Calu3 (cell line): ENCODE data around the gene PRKAR2B. TPM values are rescaled to one million over a fixed set of nuclear protein-coding genes. Genes with fewer than 3 reads are reported as not detected.
"Not testable (repeated sequence)": the region's sequence is repeated elsewhere in the genome, so short reads cannot be mapped to it uniquely, and the experiment has no call there.

ENCODE experiments used
- BruUV-seq: library from RNA; stranded (reverse); fragments of 400-500 nt; replicated peaks from 2 replicates; lab custom pipeline; 2021; lab: Mats Ljungman, UMichigan
- CTCF ChIA-PET: fragments of 300-600 bp; sonication (Branson Sonifier 250); formaldehyde crosslinking; loops from one replicate; lab custom pipeline; 2022; ENCODE audit warnings: antibody characterized with exemption; lab: Charles Lee
- DNase-seq: peaks from one replicate; pipeline ENCODE4 v3.0.0; 2022
- H3K27ac Mint-ChIP-seq: one replicate; pipeline ENCODE4 v1.8.0; 2022; ENCODE audit warnings: mixed read lengths; ENCODE audit not compliant: unreplicated experiment
- H3K27me3 Mint-ChIP-seq: one replicate; pipeline ENCODE4 v1.8.0; 2022; ENCODE audit warnings: mixed read lengths; ENCODE audit not compliant: unreplicated experiment
- H3K36me3 Mint-ChIP-seq: one replicate; pipeline ENCODE4 v1.8.0; 2022; ENCODE audit warnings: mild to moderate bottlenecking, moderate library complexity, mixed read lengths; ENCODE audit not compliant: insufficient read depth, unreplicated experiment
- H3K4me1 Mint-ChIP-seq: one replicate; pipeline ENCODE4 v1.8.0; 2022; ENCODE audit warnings: mild to moderate bottlenecking, low read depth, mixed read lengths; ENCODE audit not compliant: unreplicated experiment
- H3K4me3 Mint-ChIP-seq: one replicate; pipeline ENCODE4 v1.8.0; 2022; ENCODE audit warnings: mild to moderate bottlenecking, low read depth, moderate library complexity, mixed read lengths; ENCODE audit not compliant: unreplicated experiment
- H3K9me3 Mint-ChIP-seq: one replicate; pipeline ENCODE4 v1.8.0; 2022; ENCODE audit warnings: low read depth, mixed read lengths; ENCODE audit not compliant: unreplicated experiment
- CTCF ChIP-seq: fragments of 200-600 bp; IDR thresholded peaks from one replicate; pipeline ENCODE4 v1.8.0; 2022; ENCODE audit warnings: antibody characterized with exemption; ENCODE audit not compliant: unreplicated experiment
- intact Hi-C: fragments of 100-400 bp; cut with micrococcal nuclease; formaldehyde crosslinking; loops from one replicate; pipeline ENCODE4 v1.10.0; 2022; ENCODE audit not compliant: unreplicated experiment
- total RNA-seq: library from RNA; stranded (reverse); gene quantifications from 2 replicates; pipeline ENCODE4 v1.2.3, GENCODE V29; 2022

The PRKAR2B gene
- total RNA-seq, 1 experiment from 2014 or later, result 3.1 TPM

GRCh38 chr7:107091306-107091705 is 46.8 kb downstream of the PRKAR2B start:
- Mint-ChIP-seq H3K9me3 (no peaks in the 10 kb centered on the region), H3K36me3 (no peaks in the 10 kb centered on the region), H3K27ac (no peak overlapping the region), H3K27me3 (peaks cover 7% of the 10 kb centered on the region), H3K4me1 (no peaks in the 10 kb centered on the region), H3K4me3 (no peak overlapping the region)
- DNase-seq, result no peak
- no TSS peak for BruUV-seq
- TF ChIP-seq CTCF, result no peak
- CTCF ChIA-PET, result no interaction called here
- intact Hi-C loops, result no loop called here

- CTCF ChIA-PET, intact Hi-C loops, H3K4me1 Mint-ChIP-seq, BruUV-seq, H3K9me3 Mint-ChIP-seq, DNase-seq, H3K4me3 Mint-ChIP-seq, H3K27ac Mint-ChIP-seq, H3K36me3 Mint-ChIP-seq: not testable (repeated sequence)
- peaks cover 26% of the 10 kb centered on the region for H3K27me3 Mint-ChIP-seq
These were observed 49.2 kb downstream of the PRKAR2B start for GRCh38 chr7:107093671-107094070.

- H3K4me3 Mint-ChIP-seq, H3K4me1 Mint-ChIP-seq, H3K36me3 Mint-ChIP-seq, H3K9me3 Mint-ChIP-seq, BruUV-seq, CTCF ChIA-PET, DNase-seq, H3K27ac Mint-ChIP-seq, intact Hi-C loops: not testable (repeated sequence)
- peaks cover 26% of the 10 kb centered on the region for H3K27me3 Mint-ChIP-seq
These were observed 54.6 kb downstream of the PRKAR2B start for GRCh38 chr7:107099154-107099553.

- H3K27me3 Mint-ChIP-seq, result peaks cover 24% of the 10 kb centered on the region
- CTCF ChIA-PET, result interaction anchor here (0.6 to 0.7 kb wide), 3 partner anchors 18 to 95 kb away, joined by 3 to 5 read pairs (median 4); no protein-coding TSS in a partner anchor
- no peaks in the 10 kb centered on the region for H3K9me3 Mint-ChIP-seq
- no peak for TF ChIP-seq CTCF
- no TSS peak for BruUV-seq
- no peak overlapping the region for H3K27ac Mint-ChIP-seq
- no peak overlapping the region for H3K4me3 Mint-ChIP-seq
- intact Hi-C loops, result no loop called here
- no peaks in the 10 kb centered on the region for H3K36me3 Mint-ChIP-seq
- no peaks in the 10 kb centered on the region for H3K4me1 Mint-ChIP-seq
- DNase-seq, result no peak
These were observed 56.3 kb downstream of the PRKAR2B start for GRCh38 chr7:107100824-107101223.

DNA sequence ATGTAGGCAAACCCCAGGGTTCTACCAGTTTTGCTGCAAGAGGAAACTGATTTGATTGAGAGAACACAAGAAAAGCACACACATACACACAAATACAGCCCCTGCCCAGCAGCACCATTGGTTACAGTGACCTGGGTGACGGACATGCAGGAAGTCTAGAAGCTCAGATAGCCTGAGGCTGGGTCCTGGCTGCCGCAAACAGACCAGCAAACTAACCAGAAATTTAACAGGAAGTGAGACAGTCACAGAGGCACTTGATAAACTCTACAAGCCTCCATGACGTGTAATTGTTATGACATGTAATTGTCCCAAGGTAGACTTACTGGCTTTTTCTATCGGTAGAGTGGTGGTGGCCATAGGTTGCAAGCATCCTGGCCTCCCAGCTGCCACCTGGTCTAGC is 58.9 kb downstream of the PRKAR2B start:
- DNase-seq, result no peak
- intact Hi-C loops, result no loop called here
- Mint-ChIP-seq H3K4me3 (no peak overlapping the region), H3K9me3 (no peaks in the 10 kb centered on the region), H3K27ac (no peak overlapping the region), H3K36me3 (no peaks in the 10 kb centered on the region), H3K27me3 (no peaks in the 10 kb centered on the region), H3K4me1 (no peaks in the 10 kb centered on the region)
- no TSS peak for BruUV-seq
- CTCF ChIA-PET, result no interaction called here
- TF ChIP-seq CTCF, result no peak
